ENCODE results near the gene SH3D21.

The SH3D21 gene

DNA sequence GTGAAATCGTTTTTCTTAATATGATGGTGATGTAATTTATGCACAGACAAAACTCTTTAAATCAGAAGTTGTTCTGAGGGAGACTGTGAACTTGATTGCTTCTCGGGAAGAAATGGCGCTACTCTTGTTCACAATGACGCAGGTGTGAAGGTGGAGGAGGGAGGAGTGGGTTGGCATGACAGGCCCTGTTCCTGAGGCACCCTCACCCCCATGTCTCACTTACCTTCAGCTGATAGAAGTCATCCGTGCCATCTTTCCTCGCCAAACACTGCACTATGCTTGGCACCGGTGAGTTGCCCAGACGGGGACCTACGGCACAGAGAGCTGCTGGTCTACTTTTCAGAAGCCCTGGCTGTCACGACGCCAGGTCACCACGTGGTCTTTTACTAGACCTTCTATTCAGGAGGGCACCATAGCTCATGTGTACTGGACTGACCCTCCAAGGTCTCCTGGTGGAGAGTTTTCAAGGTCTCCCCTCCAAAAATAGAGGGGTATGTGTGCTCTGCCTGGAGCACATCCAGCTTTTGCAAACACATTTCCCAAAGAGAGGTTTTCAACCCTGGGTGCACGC lies 52.4 kb downstream of the SH3D21 start:
- DNase-seq (ENCODE audit: low read depth, low spot score): no peak

DNA sequence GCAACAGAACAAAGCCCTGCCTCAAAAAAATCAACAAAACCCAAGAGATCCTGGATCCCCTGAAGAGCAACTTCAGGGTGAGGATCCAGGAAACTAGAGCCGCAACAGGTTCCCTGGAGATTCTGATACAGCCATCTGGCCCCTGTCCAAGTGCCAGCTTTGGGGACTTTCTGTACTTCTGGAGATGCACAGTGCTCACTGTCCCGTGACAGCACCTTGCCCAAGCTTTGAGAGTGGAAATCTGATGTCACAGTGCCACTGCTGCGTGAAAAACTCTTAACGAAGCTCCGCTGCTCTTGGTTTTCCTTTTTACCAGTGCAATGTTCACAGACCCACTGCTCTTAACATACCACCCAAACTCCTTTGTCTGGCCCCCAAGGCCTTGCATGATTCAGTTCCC lies 53.2 kb downstream of the SH3D21 start:
- DNase-seq (ENCODE audit: low read depth, low spot score): no peak

DNA sequence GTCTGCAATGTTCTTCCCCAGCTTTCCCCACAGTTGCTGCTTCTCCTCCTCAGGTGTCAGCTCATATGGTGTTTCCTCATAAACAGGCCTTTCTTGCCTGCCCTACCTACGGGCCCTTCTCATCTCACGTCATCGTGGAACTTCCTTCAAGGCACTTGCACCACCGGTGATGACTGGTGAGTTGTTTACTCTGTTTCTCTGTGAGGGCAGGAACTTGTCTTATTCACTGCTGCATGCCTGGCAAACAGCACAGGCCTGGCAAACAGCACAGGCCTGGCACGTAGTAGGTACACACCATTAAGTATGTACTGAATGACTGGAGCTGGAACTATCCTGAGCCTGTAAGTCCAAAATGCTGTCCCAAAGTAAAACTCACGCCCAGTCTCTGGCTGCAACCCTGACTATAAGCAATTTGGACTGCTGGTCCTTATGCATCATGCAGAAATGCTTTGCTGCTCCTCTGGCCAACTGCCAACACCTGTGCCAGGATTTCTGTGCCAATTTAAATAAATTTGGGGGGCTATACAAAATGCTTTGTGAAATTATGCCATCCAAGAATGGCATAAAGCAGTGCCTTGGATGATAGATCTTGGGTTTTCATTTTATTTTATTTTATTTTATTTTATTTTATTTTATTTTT lies 53.9 kb downstream of the SH3D21 start:
- no peak for DNase-seq (ENCODE audit: low read depth, low spot score)

DNA sequence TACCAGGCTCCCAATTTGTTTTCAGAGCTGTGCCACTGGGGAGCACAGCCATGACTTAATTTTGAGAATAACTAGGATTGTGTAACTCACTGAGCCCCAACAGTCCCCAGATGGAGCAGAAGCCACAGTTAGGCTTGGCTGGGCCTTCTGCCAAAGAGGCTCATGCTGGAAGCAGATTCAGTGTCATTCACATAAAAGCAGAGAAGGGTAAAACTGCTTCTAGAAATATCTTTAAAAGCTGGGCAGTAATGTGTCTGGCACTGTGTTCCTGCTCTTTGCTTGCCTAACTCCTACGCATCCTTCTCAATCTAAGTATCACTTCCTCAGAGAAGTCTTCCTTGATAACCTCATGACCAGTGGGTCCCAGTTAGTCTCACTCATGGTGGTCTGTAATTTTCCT lies 59.2 kb downstream of the SH3D21 start:
- DNase-seq (ENCODE audit: low read depth, low spot score): no peak

DNA sequence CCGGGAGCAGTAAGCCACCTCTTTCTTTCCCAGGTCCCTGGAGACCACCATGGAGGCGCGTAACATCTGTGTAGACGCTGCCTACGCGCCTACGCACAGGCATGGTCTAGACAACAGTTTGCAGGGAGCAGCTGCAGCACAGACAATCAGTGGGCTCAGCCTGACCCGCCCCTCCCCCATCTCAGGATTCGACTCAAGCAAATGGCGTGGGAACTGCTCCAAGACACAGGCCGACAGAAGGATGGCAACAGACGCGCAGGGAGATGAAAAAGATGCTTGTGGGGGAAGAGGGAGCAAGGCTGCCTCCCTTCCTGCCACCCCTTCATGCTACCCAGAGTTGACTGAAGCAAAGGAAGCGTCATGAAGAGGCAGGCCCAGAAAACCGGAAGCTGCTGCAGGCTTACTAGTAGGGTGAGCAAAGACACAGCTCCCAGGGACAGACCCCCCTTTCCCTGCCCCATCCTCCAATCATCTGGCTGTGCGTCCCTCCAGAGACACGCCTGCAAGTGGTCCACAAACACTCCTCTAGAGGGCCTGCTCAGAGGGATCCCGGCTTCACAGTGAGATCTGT lies 60.0 kb downstream of the SH3D21 start:
- no peak for DNase-seq (ENCODE audit: low read depth, low spot score)

DNA sequence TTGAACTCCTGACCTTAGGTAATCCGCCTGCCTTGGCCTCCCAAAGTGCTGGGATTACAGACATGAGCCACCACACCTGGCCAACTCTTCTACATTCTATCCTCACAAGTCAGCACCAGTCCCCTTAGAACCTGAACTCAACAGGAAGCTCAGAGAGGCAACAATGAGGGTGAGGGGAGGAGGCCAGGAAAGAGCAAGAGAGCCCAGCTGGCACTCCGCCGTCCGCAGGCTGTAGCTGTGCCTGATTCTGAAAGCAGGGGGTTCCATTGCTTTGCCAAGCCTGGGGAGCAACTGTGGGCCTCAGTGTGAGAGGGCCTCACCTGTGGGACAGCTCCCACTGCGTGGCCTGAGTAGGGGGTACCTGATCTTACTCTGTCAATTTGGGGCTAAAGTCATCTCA lies 60.9 kb downstream of the SH3D21 start:
- no peak for DNase-seq (ENCODE audit: low read depth, low spot score)

DNA sequence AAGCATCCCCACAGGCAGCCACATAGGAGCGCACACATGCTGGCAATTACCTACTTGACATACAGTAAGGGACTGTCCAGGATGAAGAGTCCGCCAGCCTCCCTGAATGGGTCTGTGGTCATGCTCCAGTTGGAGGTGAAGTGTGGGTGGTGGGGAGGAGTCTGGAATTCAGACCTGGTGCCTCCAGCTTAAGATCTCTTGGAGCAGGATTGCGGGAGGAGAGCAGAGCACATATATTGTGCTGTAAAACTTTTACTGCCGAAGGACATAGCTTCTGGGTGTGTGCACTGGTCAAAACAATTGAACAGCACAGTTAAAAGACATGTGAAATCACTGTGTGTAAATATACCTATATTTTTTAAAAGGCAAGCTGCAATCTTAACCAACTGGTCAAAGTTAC lies 61.6 kb downstream of the SH3D21 start:
- DNase-seq (ENCODE audit: low read depth, low spot score): no peak

DNA sequence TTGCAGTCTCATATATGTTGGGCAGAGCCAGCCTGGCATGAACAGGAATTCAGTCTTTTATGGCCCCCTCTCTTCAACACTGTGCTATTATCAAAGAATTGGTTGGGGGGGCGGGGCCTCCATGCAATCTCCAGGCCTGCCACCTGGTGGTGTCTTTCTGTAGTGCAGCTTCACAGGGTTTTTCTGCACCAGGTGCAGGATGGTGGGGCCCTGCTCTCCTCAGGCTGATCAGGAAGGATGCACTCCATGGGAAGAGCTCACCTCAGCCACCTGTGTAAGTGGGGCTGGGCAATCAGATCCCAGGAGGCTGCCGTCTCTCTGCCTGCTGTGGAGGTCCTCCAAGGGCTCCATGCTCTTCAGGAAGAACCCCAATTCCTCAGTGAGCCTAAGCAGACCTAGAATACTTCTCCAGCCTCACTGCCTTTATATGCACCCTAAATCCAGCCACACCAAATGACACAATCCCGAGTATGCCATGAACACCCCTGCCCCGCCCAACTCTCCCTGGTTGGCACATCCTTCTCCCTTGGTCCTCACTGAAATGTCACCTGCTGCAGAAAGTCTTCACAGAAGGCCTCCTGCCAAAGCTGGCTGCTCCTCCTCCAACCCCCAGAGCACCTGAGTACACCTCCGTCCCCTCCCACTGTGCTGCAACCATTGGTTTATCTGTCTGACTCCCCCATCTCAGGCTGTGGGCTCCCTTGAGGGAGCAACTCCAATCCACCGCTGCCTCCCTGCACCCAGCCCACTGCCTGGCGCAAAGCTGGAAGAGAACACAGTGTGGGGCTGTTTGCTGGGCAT lies 63.1 kb downstream of the SH3D21 start:
- peak; percentile 36 for DNase-seq (ENCODE audit: low read depth, low spot score)

Measured in brain pericyte (primary cell).